Liver (tissue), 9 donors: ENCODE measurements around the gene CLEC10A. TPM values are rescaled to one million over a fixed set of nuclear protein-coding genes. Genes with fewer than 3 reads are reported as not detected.

Experiments used
- DNase-seq: peaks from one replicate; pipeline ENCODE4 v3.0.0-alpha.2; 2017; ENCODE audit warnings: low spot score
- H3K27ac ChIP-seq, 2 donors: one replicate each; pipeline ENCODE4 v1.7.0; 2013; ENCODE audit warnings: inconsistent platforms in 2 of 2, low read length in 2 of 2, control low read depth in 1 of 2, low read depth in 1 of 2, mild to moderate bottlenecking in 1 of 2
- H3K27me3 ChIP-seq, 4 donors: one replicate each; pipeline versions ENCODE4 v1.6.1 to v1.7.0; 2013; ENCODE audit warnings: low read length in 3 of 4, inconsistent platforms in 1 of 4, mild to moderate bottlenecking in 1 of 4, moderate library complexity in 1 of 4; ENCODE audit not compliant: control insufficient read depth in 4 of 4, insufficient read depth in 4 of 4
- H3K36me3 ChIP-seq, 4 donors: one replicate each; pipeline versions ENCODE4 v1.6.1 to v1.7.0; 2013; ENCODE audit warnings: low read length in 3 of 4, mild to moderate bottlenecking in 3 of 4, low read depth in 1 of 4, moderate library complexity in 1 of 4; ENCODE audit not compliant: control insufficient read depth in 4 of 4, insufficient read depth in 3 of 4
- H3K4me1 ChIP-seq, 4 donors: one replicate each; pipeline versions ENCODE4 v1.6.1 to v1.7.0; 2013; ENCODE audit warnings: low read length in 3 of 4, mild to moderate bottlenecking in 3 of 4, moderate library complexity in 1 of 4; ENCODE audit not compliant: control insufficient read depth in 4 of 4, insufficient read depth in 4 of 4
- H3K4me3 ChIP-seq, 3 donors: one replicate each; pipeline versions ENCODE4 v1.6.1 to v1.7.0; 2013; ENCODE audit warnings: low read length in 3 of 3, control low read depth in 1 of 3, low read depth in 1 of 3, mild to moderate bottlenecking in 1 of 3
- H3K9ac ChIP-seq, 2 donors: one replicate each; pipeline ENCODE4 v1.7.0; 2013; ENCODE audit warnings: low read length in 2 of 2, mild to moderate bottlenecking in 2 of 2, moderate library complexity in 2 of 2, control low read depth in 1 of 2, low read depth in 1 of 2
- H3K9me3 ChIP-seq, 4 donors: one replicate each; pipeline versions ENCODE4 v1.6.1 to v1.7.0; 2013; ENCODE audit warnings: low read length in 3 of 4; ENCODE audit not compliant: control insufficient read depth in 4 of 4
- ATF3 ChIP-seq: IDR thresholded peaks from 2 replicates; pipeline ENCODE4 v1.6.1; 2016; ENCODE audit warnings: antibody characterized with exemption
- EGR1 ChIP-seq, 2 donors: IDR thresholded peaks; 2 replicates each; pipeline ENCODE4 v1.6.1; 2016 to 2018; ENCODE audit warnings: antibody characterized with exemption in 2 of 2, low read depth in 2 of 2
- FOXA1 ChIP-seq: IDR thresholded peaks from 2 replicates; pipeline ENCODE4 v1.6.1; 2016; ENCODE audit warnings: antibody characterized with exemption
- FOXA2 ChIP-seq: IDR thresholded peaks from 2 replicates; pipeline ENCODE4 v1.6.1; 2016; ENCODE audit warnings: antibody characterized with exemption
- GABPA ChIP-seq, 2 donors: IDR thresholded peaks in 1 of 2; conservative IDR thresholded peaks in 1 of 2; 2 replicates each; pipeline ENCODE4 v1.6.1; 2016; ENCODE audit warnings: antibody characterized with exemption in 2 of 2, mild to moderate bottlenecking in 1 of 2, moderate library complexity in 1 of 2
- HNF4A ChIP-seq, 2 donors: conservative IDR thresholded peaks; 2 replicates each; pipeline ENCODE4 v1.6.1; 2016; ENCODE audit warnings: antibody characterized with exemption in 2 of 2, mild to moderate bottlenecking in 2 of 2
- HNF4G ChIP-seq: IDR thresholded peaks from 2 replicates; pipeline ENCODE4 v1.6.1; 2016; ENCODE audit warnings: antibody characterized with exemption
- JUND ChIP-seq, 2 donors: IDR thresholded peaks; 2 replicates each; pipeline ENCODE4 v1.6.1; 2016; ENCODE audit warnings: antibody characterized with exemption in 2 of 2
- MAX ChIP-seq: IDR thresholded peaks from 2 replicates; pipeline ENCODE4 v1.6.1; 2016; ENCODE audit warnings: antibody characterized with exemption
- NR2F2 ChIP-seq: IDR thresholded peaks from 2 replicates; pipeline ENCODE4 v1.6.1; 2016; ENCODE audit warnings: antibody characterized with exemption
- RAD21 ChIP-seq, 2 donors: IDR thresholded peaks; 2 replicates each; pipeline ENCODE4 v1.6.1; 2016; ENCODE audit warnings: antibody characterized with exemption in 2 of 2, mild to moderate bottlenecking in 2 of 2
- REST ChIP-seq: IDR thresholded peaks from 2 replicates; pipeline ENCODE4 v1.6.1; 2016; ENCODE audit warnings: antibody characterized with exemption, mild to moderate bottlenecking
- RXRA ChIP-seq, 2 donors: IDR thresholded peaks; 2 replicates each; pipeline ENCODE4 v1.6.1; 2017 to 2018; ENCODE audit warnings: antibody characterized with exemption in 2 of 2, mild to moderate bottlenecking in 1 of 2
- SP1 ChIP-seq: IDR thresholded peaks from 2 replicates; pipeline ENCODE4 v1.6.1; 2018; ENCODE audit warnings: antibody characterized with exemption, mild to moderate bottlenecking
- TAF1 ChIP-seq: conservative IDR thresholded peaks from 2 replicates; pipeline ENCODE4 v1.6.1; 2016; ENCODE audit warnings: antibody characterized with exemption, mild to moderate bottlenecking
- YY1 ChIP-seq: IDR thresholded peaks from 2 replicates; pipeline ENCODE4 v1.6.1; 2016; ENCODE audit warnings: antibody characterized with exemption, mild to moderate bottlenecking
- ZBTB33 ChIP-seq: IDR thresholded peaks from 2 replicates; pipeline ENCODE4 v1.6.1; 2016; ENCODE audit warnings: antibody characterized with exemption
- WGBS: extraction: QIAGEN DNeasy Blood & Tissue Kit; methylation state at CpG from one replicate; pipeline ENCODE4 v1.1.7; 2013; 5-methylcytosine and 5-hydroxymethylcytosine counted together
- polyA plus RNA-seq, 2 donors: library from polyadenylated mRNA; stranded (reverse) in 1 of 2; unstranded in 1 of 2; fragments of 200-250 nt in 1 of 2; fragments of >200 nt in 1 of 2; fragmentation: Nextera tagmentation in 1 of 2; extraction: Ambion mirVana in 1 of 2; gene quantifications; one replicate each; pipeline versions ENCODE4 v1.2.1 to v1.2.3, GENCODE V29; 2013 to 2015
- total RNA-seq, 2 donors: library from RNA; depleted of rRNA; stranded (reverse); fragments of >200 nt; gene quantifications; one replicate each; pipeline ENCODE4 v1.2.3, GENCODE V29; 2014
- donor health status: healthy.
- donor health status: healthy.
- donor health status: healthy.
- donor health status: healthy.
- donor health status: healthy.

The CLEC10A gene
- total and polyA plus RNA-seq, 4 donors: 1.4 to 4.0 (median 3.4) TPM

- 90% methylated on average over 10 of the region's 10 CpGs for WGBS
- Histone ChIP-seq H3K27me3 (no peaks in the 10 kb centered on the region), H3K4me1 (peaks cover 2 to 30% (median 23%) of the 10 kb centered on the region in 4 donors), H3K9ac (no peak overlapping the region), H3K27ac (no peak overlapping the region), H3K9me3 (no peaks in the 10 kb centered on the region), H3K36me3 (peaks cover 0 to 24% (median 15%) of the 10 kb centered on the region in 4 donors), H3K4me3 (no peak overlapping the region)
- no peak for DNase-seq
- no peak for TF ChIP-seq HNF4G
- no peak for TF ChIP-seq NR2F2
- no peak for TF ChIP-seq HNF4A (conservative IDR thresholded peaks at IDR 0.05)
- no peak for TF ChIP-seq EGR1 (IDR thresholded peaks at IDR 0.05; ENCODE audit: low read depth in 2 of 2)
- TF ChIP-seq GABPA (IDR thresholded peaks at IDR 0.05 in 1 of 2, conservative IDR thresholded peaks at IDR 0.05 in 1 of 2): no peak
- no peak for TF ChIP-seq YY1
- TF ChIP-seq JUND (IDR thresholded peaks at IDR 0.05): no peak
- no peak for TF ChIP-seq FOXA1
- no peak for TF ChIP-seq FOXA2
- TF ChIP-seq ZBTB33: no peak
- TF ChIP-seq TAF1: no peak
- no peak for TF ChIP-seq REST
- TF ChIP-seq ATF3: no peak
These were observed 28.5 kb upstream of the CLEC10A start for GRCh38 chr17:7108560-7108925.

- Histone ChIP-seq H3K9me3 (no peaks in the 10 kb centered on the region), H3K4me3 (no peak overlapping the region), H3K36me3 (peaks cover 0 to 30% (median 20%) of the 10 kb centered on the region in 4 donors), H3K27ac (no peak overlapping the region), H3K27me3 (no peaks in the 10 kb centered on the region), H3K9ac (no peak overlapping the region), H3K4me1 (peaks cover 2 to 29% (median 21%) of the 10 kb centered on the region in 4 donors)
- WGBS: 90% methylated on average over 32 of the region's 32 CpGs
- TF ChIP-seq EGR1 (IDR thresholded peaks at IDR 0.05; ENCODE audit: low read depth in 2 of 2) (no peak), RAD21 (IDR thresholded peaks at IDR 0.05) (no peak), ATF3 (no peak), FOXA2 (no peak), HNF4A (conservative IDR thresholded peaks at IDR 0.05) (no peak), TAF1 (no peak), SP1 (no peak), RXRA (IDR thresholded peaks at IDR 0.05) (no peak), GABPA (IDR thresholded peaks at IDR 0.05 in 1 of 2, conservative IDR thresholded peaks at IDR 0.05 in 1 of 2) (no peak), NR2F2 (no peak), JUND (IDR thresholded peaks at IDR 0.05) (no peak), ZBTB33 (no peak), YY1 (no peak), MAX (no peak), FOXA1 (no peak), REST (no peak), HNF4G (no peak)
- DNase-seq: no peak
These were observed 27.9 kb upstream of the CLEC10A start for GRCh38 chr17:7107795-7108559.
